HG03280 (cell line): ENCODE measurements around the gene TTC34.
"Not testable (repeated sequence)": the region's sequence is repeated elsewhere in the genome, so short reads cannot be mapped to it uniquely, and the experiment has no call there.

Experiments used
- ATAC-seq: cut with Tn5 transposase; IDR thresholded peaks from one replicate; pipeline ENCODE4 v1.9.1; 2021; ENCODE audit warnings: mild to moderate bottlenecking, moderate library complexity; ENCODE audit not compliant: unreplicated experiment

TTC34 gene

DNA sequence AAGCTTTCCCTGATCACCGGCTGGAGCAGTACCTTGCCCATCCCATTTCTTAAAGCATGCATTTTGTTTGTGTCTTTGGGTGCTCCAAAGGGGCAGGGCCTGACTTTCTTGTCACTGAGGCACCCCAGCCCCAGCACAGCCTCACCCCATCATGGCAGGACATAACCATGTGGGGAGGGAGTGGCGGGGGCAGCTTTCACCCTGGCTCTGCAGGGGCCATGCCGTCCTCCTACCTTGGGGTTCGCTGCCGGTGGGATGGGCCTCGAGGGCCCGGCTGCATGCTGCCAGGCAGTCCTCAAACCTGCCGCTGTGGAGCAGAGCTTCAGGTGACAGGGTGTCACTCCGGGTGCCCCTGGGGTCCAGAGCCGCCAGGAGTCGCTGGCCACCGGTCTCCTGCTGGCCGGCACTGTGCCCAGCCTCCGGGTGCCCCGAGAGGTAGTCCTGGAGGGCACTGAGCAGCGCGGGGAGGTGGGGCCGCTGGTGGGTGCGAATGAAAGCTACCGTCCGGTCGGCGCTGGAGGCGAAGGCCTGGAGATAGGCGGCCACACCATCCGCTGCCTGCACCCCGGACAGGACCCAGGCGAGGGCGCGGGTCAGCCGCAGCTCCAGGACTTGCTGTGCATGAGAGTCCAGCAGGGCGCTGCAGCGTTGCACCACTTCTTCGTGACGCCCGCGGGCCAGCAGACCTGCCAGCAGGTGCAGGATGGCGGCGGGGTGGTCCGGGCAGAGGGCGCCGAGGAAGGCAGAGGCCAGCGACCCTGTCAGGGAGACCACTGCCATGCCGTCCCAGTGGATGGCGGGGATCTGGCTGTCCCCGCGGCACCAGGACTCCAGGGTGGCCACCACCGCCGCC, 1.5 kb downstream of the TTC34 start:
- no peak for ATAC-seq

DNA sequence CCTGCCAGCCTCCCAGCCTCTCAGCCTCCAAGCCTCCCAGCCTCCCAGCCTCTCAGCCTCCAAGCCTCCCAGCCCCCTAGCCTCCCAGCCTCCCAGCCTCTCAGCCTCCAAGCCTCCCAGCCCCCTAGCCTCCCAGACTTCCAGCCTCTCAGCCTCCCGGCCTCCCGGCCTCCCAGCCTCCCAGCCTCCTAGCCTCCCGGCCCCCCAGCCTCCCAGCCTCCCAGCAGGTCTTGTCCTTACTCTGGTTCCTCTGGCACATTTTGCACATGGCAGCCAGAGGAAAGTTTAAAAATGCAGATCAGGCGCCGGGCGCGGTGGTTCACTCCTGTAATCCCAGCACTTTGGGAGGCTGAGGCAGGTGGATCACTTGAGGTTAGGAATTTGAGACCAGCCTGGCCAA, 2.5 kb downstream of the TTC34 start:
- ATAC-seq: not testable (repeated sequence)

DNA sequence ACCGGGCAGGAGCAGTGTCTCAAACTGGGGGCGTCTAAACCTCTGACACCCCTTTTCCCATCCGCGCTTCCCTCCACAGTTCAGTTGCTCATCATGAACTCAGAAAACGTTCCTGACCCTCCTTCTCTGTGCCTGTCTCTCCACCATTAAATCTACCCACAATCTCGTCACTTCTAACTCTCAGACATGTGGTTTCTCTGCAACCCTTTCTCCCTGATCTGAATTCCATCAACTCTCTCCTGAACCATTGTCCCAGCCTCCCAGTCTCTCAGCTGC, 3.8 kb downstream of the TTC34 start:
- no peak for ATAC-seq

DNA sequence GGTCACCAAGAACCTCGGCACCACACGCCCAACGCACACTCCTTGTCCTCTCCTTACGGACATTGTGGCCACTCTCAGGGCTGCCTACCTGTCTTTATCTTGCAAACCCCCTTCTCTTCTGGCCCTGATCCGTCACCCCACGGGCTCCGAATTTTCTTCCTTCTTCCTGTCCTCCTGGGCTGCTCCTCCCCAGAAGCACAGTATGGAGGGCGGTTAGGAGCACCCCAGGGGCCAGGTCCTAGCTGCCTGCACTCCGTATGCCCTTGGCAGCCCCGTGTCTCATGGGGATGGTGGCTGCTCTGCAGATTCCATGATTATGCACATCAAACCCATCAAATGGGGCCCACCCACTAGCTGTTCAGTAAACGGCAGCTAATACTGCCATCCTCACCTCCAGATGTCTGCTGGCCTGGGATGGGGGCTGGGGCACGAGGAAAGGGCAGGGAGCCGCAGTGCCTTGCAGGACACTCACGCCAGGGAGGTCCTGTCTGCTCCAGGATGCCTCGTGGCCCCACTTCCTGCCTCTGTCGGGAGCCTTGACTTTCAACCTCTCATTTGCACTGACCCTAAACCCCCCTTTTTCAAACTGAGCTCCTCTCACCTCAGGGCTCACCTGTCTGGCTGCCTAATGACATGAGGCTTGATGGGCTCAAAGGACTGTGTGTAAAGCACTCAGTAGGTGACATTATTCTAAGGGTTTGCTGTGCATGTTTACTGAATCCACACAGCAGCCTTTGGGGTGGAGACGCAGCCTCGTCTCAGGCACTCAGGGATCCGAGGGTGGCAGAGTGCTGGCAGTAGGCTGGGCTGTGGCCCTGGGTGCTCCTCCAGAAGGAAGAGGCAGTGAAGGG, 4.4 kb downstream of the TTC34 start:
- no peak for ATAC-seq

DNA sequence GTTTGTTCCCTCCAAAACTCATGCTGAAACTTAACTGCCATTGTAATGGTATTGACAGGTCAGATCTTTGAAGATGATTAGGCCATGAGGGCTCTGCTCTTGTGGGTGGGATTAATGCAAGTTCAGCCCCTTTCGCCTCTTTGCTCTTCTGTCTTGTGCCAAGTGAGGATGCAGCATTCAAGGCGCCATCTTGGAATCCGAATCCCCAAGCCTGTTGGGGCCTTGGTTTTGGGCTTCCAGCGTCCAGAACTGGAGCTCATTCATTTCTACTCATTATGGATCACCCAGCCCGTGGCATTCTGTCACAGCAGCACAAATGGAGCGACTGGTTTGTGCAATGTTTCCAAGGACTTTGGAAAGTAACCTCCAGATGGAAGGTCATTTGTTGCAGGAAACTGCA, 5.6 kb downstream of the TTC34 start:
- no peak for ATAC-seq

DNA sequence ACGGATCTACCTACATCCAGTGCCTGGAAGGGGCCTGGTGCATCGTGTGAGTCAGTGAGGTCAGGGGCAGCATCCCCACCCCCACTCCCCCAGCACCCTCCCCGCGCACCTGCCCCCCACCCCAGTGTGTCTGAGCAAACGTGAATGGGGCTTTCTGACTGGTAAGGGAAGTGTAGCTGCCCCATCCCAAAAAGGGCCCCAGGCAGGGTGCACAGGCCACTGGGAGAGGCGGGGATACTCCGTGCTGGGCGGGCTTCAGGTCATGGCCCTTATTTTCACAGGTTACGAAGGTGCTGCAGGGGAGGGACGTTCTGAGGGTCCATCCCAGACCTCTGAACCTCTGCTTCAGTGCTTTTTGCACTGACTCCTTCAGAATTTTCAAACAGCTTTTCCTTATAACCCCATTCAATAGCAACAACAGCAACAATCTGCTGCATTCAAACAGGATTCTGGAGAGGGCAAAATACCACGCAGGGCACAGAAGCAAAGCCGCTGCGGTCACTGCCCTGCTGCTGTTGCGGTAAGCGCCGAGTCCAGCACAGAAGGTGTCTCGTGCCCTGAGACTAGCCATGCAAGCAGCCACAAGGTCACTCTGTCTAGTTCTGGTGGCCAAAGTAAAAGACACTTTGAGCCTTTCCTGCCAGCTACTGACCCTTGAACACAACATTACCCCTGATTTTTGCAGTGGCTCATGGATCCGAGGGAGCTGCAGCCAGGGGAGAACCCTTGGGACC, 10.3 kb downstream of the TTC34 start:
- no peak for ATAC-seq

DNA sequence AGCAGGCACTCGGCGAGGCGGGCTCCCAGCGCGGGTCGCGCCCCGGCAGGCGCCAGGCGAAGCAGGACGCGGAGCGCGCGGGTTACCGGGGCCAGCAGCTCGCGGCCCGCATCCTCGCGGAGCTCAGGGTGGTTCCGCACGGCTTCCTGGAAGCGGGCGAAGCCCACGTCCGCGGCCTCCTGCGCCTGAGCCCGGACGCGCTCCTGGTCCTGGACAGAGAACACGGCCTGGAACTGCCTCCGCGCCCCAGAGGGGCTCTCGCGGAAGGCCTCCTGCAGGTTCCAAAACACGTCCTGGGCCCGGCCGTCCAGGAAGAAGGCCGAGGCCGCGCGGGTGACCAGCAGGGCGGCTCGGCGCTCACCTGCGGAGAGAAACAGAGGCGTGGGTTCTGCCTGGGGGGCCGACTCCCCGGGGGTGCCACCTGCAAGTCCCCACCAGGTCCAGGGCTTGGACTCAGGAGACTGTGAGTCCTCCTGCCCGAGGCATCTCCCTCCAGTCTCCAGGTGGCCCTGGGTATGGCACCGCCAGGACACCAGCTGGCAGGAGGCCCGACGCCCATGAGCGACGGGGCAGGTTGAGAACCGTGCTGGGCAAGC, 11.4 kb downstream of the TTC34 start:
- ATAC-seq: no peak

DNA sequence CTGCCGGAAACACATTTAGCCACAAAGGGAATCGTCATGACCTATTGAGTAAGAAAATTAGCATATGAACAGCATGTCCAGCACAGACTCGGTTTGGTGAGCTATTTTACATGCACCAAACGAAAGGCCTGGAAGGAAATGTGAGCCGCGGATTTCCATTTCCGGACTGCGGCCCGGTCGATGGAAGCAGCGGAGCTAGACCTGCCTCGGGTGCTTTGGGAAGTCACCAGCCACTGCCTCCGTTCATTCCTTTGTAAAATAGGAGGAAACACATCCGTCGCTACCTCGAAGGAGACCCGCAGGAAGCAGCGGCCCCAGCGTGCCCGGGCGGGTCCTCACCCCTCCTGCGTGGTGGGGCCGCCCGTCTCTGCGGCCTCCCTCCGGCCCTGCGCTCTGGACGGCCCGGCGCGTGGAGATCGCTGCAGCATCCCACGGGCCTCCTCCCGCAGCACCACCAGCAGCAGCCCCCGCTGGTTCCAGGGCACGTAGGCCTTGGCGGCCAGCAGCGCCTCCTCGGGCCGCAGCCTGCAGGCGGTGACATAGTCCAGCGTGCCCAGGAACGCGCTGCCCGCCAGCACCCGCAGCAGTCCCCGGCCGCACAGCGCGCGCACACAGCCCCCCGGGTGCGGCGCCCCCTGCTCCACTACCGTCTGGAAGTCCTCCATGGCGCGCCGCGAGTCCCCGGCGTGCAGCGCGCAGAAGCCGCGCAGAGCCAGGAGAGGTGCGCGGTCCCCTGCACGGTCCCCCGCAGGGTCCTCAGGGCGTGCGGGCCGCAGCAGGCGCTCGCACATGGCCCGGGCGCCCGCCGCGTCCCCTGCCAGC, 12.1 kb downstream of the TTC34 start:
- no peak for ATAC-seq

DNA sequence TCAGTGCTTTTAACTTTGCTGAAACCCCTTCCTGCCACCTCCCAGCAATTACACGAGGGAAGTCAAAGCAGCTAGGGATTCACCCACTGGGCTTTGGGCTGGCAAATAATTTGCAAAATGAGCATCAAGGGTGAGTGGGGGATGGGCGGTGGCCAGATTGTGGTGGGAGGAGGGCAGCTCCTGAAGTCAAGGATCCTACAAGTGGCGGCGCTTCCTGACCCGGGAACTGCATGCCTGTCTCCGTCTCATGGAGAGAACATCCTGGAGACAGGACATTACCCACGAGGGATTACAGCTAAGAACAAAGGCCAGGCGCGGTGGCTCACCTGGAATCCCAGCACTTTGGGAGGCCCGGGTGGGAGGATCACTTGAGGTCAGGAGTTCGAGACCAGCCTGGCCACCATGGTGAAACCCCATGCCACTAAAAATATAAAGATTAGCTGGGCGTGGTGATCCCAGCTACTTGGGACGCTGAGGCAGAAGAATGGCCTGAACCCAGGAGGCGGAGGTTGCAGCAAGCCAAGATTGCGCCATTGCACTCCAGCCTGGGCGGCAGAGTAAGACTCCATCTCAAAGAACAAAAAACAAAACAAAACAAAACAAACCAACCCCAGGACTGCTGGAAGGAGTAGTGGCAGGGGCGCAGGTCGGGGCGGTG, 12.9 kb downstream of the TTC34 start:
- no peak for ATAC-seq

DNA sequence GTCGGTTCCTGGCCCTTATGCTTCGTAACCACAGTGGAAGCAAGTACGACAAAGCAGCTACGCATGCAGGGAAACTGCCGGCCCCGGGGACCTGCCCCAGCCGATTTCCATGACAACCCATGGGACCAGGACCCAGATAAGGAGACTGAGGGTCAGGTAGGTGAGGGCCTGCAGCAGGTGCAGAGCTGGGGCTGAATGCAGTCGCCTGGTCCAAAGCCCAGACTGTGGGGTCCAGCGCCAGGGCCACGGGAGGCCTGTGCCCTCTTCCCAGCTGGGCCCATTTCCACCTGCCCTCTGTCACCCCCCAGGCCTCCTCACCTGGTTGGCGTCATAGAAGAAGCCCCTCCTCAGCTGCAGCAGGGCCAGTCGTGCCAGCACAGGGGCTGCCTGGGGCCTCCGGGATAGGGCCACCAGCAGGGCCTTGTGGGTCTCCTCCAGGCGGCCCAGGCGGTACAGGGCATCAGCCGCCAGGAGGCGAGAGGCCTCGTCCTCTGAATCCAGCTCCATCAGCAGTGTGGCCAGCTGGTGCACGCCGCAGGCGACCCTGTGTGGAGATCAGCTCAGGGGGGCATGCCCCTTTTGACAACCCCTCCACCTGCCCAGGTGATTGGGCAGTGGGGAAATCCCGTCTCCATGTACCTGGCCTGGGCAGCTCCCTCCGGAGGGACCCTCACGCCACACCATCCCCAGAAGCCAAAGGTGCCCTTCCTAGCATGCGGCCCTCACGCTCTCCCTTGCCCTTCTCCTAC, 14.2 kb downstream of the TTC34 start:
- ATAC-seq: no peak

DNA sequence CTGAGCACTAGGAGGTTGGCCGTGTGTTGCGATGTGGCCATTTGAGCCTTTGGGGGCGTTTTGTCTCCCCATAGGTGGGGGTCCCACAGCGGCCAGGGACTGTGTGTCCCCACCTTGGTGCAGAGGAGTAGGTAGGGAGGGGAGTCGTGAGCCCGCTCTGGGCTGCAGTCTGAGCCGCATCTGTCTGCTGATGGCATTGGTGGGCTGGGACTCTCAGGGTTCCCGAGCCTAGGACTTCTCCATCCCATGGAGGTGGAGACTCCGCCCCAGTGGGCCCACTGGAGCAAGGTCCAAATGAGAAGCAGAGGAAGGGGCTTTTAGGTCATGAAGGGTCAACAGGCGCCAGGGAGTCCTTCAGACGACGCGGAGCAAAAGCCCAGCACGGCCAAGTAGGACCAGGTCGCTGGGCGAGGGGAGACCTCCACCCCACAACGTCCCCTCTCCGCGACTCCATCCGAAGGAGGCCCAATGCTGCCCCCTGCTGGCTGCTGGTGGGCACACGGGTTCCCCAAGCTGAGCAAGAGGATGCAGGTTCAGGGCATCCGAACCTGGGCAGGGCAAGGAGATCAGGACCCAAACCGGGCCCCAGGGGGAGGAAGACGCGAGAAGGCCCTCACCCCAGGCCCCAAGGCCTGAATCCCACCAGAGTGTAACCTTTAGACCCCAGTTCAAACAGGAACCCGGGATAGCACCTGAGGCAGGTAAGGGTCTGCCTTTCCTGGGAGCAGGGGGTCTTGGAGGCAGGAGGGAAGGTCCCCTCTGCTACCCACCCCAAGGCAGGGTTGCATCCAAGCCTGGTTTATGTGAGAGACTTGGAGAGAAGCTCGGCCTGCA, 14.9 kb downstream of the TTC34 start:
- no peak for ATAC-seq

DNA sequence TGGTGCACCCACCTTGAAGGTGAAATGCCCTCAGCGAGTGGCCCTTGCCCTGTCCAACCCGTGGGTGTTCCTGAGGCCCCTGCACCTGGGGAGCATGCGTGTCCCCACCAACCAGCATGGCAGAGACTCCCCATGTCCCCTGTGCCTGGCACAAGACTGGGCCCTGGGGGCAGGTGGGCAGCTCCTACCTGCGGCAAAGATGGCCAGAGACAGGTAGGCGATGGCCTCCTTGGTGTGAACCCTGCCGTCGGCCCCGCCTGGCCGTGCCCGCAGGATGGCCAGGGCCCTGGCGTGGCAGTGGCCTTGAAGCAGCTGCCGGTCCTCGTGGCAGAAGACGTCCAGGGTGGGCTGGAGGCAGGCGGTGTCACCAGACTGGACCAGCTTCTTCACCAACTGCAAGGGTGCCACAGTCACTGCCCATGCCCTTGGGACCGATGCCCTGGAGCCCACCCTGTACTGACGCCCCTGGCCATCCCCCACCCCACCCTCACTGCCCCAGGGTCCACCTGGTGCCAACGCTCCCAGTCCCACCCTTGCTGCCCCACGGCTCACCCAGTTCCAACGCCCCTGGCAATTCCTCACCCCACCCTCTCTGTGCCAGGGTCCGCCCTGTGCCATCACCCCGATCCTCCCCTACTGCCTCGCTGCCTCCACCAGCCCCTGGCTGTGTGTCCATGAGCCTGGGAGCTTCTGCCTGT, 15.7 kb downstream of the TTC34 start:
- no peak for ATAC-seq

DNA sequence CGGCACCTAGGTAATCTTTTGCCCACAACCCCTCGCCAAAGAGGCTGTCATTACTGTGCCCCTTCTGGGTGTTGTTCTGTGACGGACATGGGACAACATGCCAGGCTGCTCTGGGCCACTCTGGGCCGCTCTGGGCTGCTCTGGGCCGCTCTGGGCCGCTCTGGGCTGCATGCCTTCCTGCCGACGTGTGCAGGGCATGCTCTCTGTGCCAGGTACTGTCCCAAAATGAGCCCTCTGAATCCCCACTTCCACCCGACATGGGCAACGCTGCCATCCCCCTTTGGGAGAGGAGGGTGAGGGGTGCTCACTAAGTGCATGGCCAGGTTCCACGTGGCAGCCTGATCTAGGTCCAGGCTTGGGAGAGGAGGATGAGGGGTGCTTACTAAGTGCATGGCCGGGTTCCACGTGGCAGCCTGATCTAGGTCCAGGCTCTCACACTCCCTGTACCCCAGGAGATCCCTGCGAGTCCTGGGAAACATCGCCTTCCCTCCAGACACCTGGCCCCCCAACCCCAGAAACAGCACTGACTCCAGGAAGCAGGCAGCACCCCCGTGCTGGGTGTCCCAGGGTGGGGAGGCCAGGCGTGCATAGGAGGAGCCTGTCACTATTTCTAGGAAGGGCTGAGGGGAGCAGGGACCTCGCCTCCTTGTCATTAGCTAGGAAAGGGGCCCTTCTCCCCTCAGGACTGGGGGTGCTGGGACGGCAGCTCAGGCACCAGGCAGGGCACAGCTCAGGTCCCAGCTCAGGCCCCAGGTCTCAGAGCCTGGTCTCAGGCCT, 16.5 kb downstream of the TTC34 start:
- no peak for ATAC-seq

DNA sequence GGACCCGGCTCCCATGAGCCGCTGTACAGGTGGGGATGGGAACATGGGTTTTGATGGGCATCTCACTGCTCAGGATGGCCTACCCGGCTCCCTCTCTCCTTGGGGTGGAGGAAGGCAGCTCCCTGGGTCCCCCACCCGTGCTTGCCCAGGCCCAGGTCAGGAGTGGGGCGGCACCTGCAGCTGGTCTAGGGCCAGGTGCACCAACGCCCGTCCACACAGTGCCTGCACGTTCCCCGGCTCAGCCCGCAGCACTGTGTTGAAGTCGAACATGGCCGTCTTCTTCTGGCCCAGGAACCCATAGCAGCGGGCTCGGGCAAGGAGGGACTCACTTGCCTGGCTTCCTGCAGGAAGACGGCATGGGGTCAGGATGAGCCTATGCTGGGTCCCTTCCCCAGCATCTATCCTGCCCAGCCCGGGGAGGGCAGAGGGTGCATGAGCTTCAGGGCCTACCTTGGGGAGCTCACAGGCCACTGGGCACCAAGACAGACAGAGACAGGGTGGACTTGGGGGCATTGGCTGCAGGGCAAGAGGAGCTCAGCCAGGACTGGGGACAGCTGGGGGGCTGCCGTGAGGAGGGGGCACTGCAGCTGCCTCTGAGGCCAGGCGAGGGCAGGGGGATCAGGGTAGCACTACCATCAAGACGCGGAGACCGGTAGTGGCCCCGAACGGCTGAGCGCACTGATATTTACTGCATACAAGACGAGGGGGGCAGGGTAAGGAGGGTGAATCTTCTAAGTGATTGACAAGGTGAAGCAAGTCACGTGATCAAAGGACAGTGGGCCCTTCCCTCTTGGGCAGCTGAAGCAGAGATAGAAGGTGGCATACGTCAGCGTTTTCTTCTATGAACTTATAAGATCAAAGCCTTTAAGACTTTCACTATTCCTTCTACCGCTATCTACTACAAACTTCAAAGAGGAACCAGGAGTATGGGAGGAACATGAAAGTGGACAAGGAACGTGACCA, 17.8 kb downstream of the TTC34 start:
- no peak for ATAC-seq

DNA sequence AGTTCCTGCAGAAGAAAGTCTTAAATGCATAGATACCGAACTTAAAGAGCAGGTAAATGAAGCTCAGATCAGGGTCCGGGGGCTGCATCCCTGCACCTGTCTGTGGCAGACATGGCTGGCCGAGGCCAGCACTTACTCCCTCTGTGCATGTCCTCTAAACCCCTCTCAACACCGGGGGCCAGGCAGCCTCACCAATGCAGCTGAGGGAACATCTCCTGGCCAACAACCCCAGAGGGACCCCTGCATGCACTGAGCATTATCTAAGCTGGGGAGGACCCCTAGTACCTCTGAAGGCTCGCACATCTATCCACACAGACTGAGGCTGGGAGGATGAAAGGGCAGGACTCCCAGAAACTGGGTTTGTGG, 18.4 kb downstream of the TTC34 start:
- ATAC-seq: no peak

DNA sequence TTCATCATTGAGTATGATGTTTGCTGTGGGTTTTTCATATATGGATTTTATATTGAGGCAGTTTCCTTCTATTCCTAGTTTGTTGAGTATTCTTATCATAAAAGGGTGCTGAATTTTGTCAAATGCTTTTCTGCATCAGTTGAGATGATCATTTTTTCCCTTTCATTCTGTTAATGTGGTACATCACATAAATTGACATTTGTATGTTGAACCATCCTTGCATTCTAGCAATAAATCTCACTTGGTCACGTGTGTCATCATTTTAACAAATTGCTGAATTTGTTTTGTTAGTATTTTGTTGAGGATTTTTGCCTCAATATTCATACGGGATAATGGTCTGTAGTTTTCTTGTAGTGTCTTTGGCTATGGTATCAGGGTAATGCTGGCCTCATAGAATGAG, 19.9 kb downstream of the TTC34 start:
- ATAC-seq: no peak
